HepG2 (cell line): ENCODE data around the gene ADGRF1.

Source experiments
- KDM5A ChIP-seq: fragments of 200-600 bp; sonication (generic); IDR thresholded peaks from 2 replicates; pipeline ENCODE4 v1.7.0; 2018; ENCODE audit warnings: antibody characterized with exemption, mild to moderate bottlenecking, low read length, borderline replicate concordance
- ZNF331 ChIP-seq: sonication (generic); formaldehyde crosslinking; IDR thresholded peaks from 2 replicates; pipeline ENCODE4 v1.4.0; 2020; ENCODE audit warnings: missing genetic modification reagents

DNA sequence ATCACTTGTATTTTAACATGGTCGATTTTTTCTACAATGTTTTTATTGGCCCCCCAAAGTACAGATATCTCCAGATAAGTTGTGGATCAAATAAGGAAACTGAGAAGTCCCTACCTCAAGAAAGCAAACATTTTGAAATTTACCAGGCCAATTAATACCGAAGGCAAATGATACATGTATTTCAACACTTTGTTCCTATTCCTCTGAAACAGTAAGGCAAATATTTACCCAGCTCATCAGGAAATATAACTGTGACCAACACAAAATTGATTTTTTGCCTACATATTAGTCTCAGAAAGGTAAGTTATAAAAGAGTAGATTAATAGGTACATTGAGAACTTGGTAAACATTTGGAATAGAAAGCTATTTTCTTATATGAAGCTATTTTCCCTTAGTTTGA, 69.1 kb downstream of the ADGRF1 start:
- TF ChIP-seq KDM5A (no peak), ZNF331 (CRISPR knock-in tag) (no peak)
